Activated B cell treated with CpG ODN at 0.5 μM for 24 hours (primary cell): Measurements from ENCODE around the gene STPG3. TPM values are rescaled to one million over a fixed set of nuclear protein-coding genes. Genes with fewer than 3 reads are reported as not detected.

Experiments
- ATAC-seq: fragments of 200-7000 bp; cut with Tn5 transposase; one replicate; pipeline ENCODE4 v1.10.0; 2021; ENCODE audit warnings: low read depth, mild to moderate bottlenecking, moderate library complexity
- CTCF ChIA-PET: fragments of 350-600 bp; sonication (Branson Sonifier 250); formaldehyde crosslinking; loops from one replicate; lab custom pipeline; 2021; ENCODE audit warnings: antibody characterized with exemption; lab: Charles Lee
- POLR2A ChIA-PET: fragments of 350-600 bp; sonication (Branson Sonifier 250); formaldehyde crosslinking; loops from one replicate; lab custom pipeline; 2021; ENCODE audit warnings: antibody characterized with exemption; lab: Charles Lee
- DNase-seq: peaks from one replicate; pipeline ENCODE4 v3.0.0; 2022
- H3K27ac Mint-ChIP-seq: one replicate; pipeline ENCODE4 v1.8.0; 2020; ENCODE audit warnings: mixed read lengths
- H3K27me3 Mint-ChIP-seq: one replicate; pipeline ENCODE4 v1.8.0; 2021; ENCODE audit warnings: mixed read lengths
- H3K36me3 Mint-ChIP-seq: one replicate; pipeline ENCODE4 v1.8.0; 2021; ENCODE audit warnings: low read depth, mixed read lengths
- H3K4me1 Mint-ChIP-seq: one replicate; pipeline ENCODE4 v1.8.0; 2021; ENCODE audit warnings: mixed read lengths
- H3K4me3 Mint-ChIP-seq: one replicate; pipeline ENCODE4 v1.8.0; 2020; ENCODE audit warnings: mild to moderate bottlenecking, mixed read lengths
- H3K9me3 Mint-ChIP-seq: one replicate; pipeline ENCODE4 v1.8.0; 2020; ENCODE audit warnings: mixed read lengths
- CTCF ChIP-seq: fragments of 200-600 bp; IDR thresholded peaks from one replicate; pipeline ENCODE4 v1.8.0; 2022; ENCODE audit warnings: antibody characterized with exemption, mild to moderate bottlenecking
- intact Hi-C: fragments of 100-400 bp; cut with micrococcal nuclease; formaldehyde crosslinking; loops from one replicate; pipeline ENCODE4 v1.15.1; 2024
- total RNA-seq: library from RNA; stranded (reverse); gene quantifications from 2 replicates; pipeline ENCODE4 v1.2.3, GENCODE V29; 2022

Gene STPG3
- 0.37 TPM in 1 of 2 replicates, not detected in the other for total RNA-seq

- no peak for TF ChIP-seq CTCF
- ATAC-seq (no peak), DNase-seq (no peak)
- H3K27me3 Mint-ChIP-seq, result no peaks in the 10 kb centered on the region
- H3K36me3 Mint-ChIP-seq, result peaks cover 3% of the 10 kb centered on the region
- intact Hi-C loops, result no loop called here
- peaks cover 8% of the 10 kb centered on the region for H3K4me1 Mint-ChIP-seq
- no peaks in the 10 kb centered on the region for H3K9me3 Mint-ChIP-seq
- CTCF ChIA-PET, result no interaction called here
- H3K27ac Mint-ChIP-seq, result no peak within 1 kb of the TSS
- POLR2A ChIA-PET, result interaction anchor here (0.6 to 8.5 kb wide), 2 partner anchors 9 to 473 kb away, joined by 10 to 160 read pairs; partner anchors contain the start of gene TUBB4B
- no peak within 1 kb of the TSS for H3K4me3 Mint-ChIP-seq
These were observed at the start of gene STPG3 for GRCh38 chr9:137251194-137251461. STPG3 (plus strand) TSS chr9:137251286; CDS start chr9:137251287, 1 bp downstream.

GRCh38 chr9:137202966-137203365 is 48.1 kb upstream of the STPG3 start:
- no peak for TF ChIP-seq CTCF
- Mint-ChIP-seq H3K27ac (no peak overlapping the region), H3K9me3 (no peaks in the 10 kb centered on the region), H3K4me1 (peaks cover 60% of the 10 kb centered on the region), H3K36me3 (peaks cover 15% of the 10 kb centered on the region), H3K4me3 (no peak overlapping the region), H3K27me3 (no peaks in the 10 kb centered on the region)
- ChIA-PET POLR2A (interaction anchor here (0.7 to 3.8 kb wide), 4 partner anchors 14 to 75 kb away, joined by 5 to 53 read pairs (median 28); partner anchors contain the start of genes ANAPC2, RNF208 and SSNA1), CTCF (interaction anchor here (2.6 kb wide), 1 partner anchor 14 kb away, joined by 10 read pairs; the partner anchor contains the start of genes ANAPC2 and SSNA1)
- no peak for DNase-seq
- ATAC-seq, result no peak
- intact Hi-C loops, result no loop called here

- Mint-ChIP-seq H3K36me3 (peaks cover 24% of the 10 kb centered on the region), H3K9me3 (no peaks in the 10 kb centered on the region), H3K4me3 (peak overlapping the region; percentile 92), H3K4me1 (peaks cover 54% of the 10 kb centered on the region), H3K27ac (peak overlapping the region; percentile 90), H3K27me3 (no peaks in the 10 kb centered on the region)
- no peak for TF ChIP-seq CTCF
- ChIA-PET POLR2A (interaction anchor here (0.6 to 5.3 kb wide), 9 partner anchors 15 to 118 kb away, joined by 3 to 46 read pairs (median 5); partner anchors contain the start of genes MAN1B1, RNF208, RNF224 and SSNA1), CTCF (interaction anchor here (1.3 to 1.8 kb wide), 2 partner anchors 16 to 22 kb away, joined by 4 to 5 read pairs; partner anchors contain the start of genes ANAPC2, RNF224 and SSNA1)
- DNase-seq (no peak), ATAC-seq (no peak)
- intact Hi-C loops, result loop anchor here (1.0 kb wide), 3 partner anchors 16 to 37 kb away; partner anchors contain the start of genes ANAPC2, SSNA1 and TUBB4B
These were observed 46.4 kb upstream of the STPG3 start for GRCh38 chr9:137204731-137205125.

- TF ChIP-seq CTCF, result no peak
- DNase-seq (peak; percentile 96), ATAC-seq (peak; percentile 41)
- ChIA-PET POLR2A (interaction anchor here (0.6 to 5.3 kb wide), 12 partner anchors 11 to 119 kb away, joined by 3 to 46 read pairs (median 4); partner anchors contain the start of genes MAN1B1, RNF208, RNF224 and SSNA1), CTCF (interaction anchor here (1.1 to 1.8 kb wide), 3 partner anchors 17 to 31 kb away, joined by 3 to 5 read pairs (median 4); partner anchors contain the start of genes ANAPC2, RNF224 and SSNA1)
- peak within 1 kb of the TSS; percentile 90 for H3K27ac Mint-ChIP-seq
- no peaks in the 10 kb centered on the region for H3K27me3 Mint-ChIP-seq
- peaks cover 26% of the 10 kb centered on the region for H3K36me3 Mint-ChIP-seq
- no peaks in the 10 kb centered on the region for H3K9me3 Mint-ChIP-seq
- peaks cover 54% of the 10 kb centered on the region for H3K4me1 Mint-ChIP-seq
- intact Hi-C loops, result loop anchor here (1.0 kb wide), 3 partner anchors 17 to 36 kb away; partner anchors contain the start of genes ANAPC2, SSNA1 and TUBB4B
- peak within 1 kb of the TSS; percentile 92 for H3K4me3 Mint-ChIP-seq
These were observed 45.7 kb upstream of the STPG3 start, which contains the start of the genes NDOR1 and TMEM203 for GRCh38 chr9:137205126-137206069. NDOR1 (plus strand) TSS chr9:137205700; CDS start chr9:137205778, 78 bp downstream. TMEM203 (minus strand) TSS chr9:137205648; CDS start chr9:137205414, 234 bp downstream.
